GM12892 (cell line): ENCODE results near the gene SRD5A1.

Experiments
- DNase-seq: peaks from one replicate; pipeline ENCODE4 v3.0.0; 2011; ENCODE audit not compliant: insufficient read length
- FAIRE-seq: peaks from 2 replicates; lab custom pipeline; 2011; peaks lifted over from hg19 to GRCh38; lab: Jason Lieb, UNC
- POLR2A ChIP-seq: IDR thresholded peaks from 2 replicates; pipeline ENCODE4 v1.6.1; 2011; ENCODE audit warnings: low read depth, low read length, control low read depth
- POLR2AphosphoS5 ChIP-seq: IDR thresholded peaks from 2 replicates; pipeline ENCODE4 v1.6.1; 2011; ENCODE audit warnings: low read depth, low read length, control low read depth
- TAF1 ChIP-seq: IDR thresholded peaks from 2 replicates; pipeline ENCODE4 v1.6.1; 2011; ENCODE audit warnings: low read depth, mild to moderate bottlenecking, control low read depth, low read length, borderline replicate concordance

Gene SRD5A1

GRCh38 chr5:6593148-6594016, 39.9 kb upstream of the SRD5A1 start:
- no peak for FAIRE-seq
- DNase-seq = no peak
- TF ChIP-seq TAF1 = no peak
- no peak for TF ChIP-seq POLR2A
- TF ChIP-seq POLR2AphosphoS5 = no peak

GRCh38 chr5:6594066-6594465, 39.2 kb upstream of the SRD5A1 start:
- DNase-seq = no peak
- no peak for FAIRE-seq
- TF ChIP-seq TAF1 (no peak), POLR2A (no peak), POLR2AphosphoS5 (no peak)

- FAIRE-seq = no peak
Measured at GRCh38 chr5:6595405-6595804, 37.8 kb upstream of the SRD5A1 start.

GRCh38 chr5:6596388-6596787, 36.9 kb upstream of the SRD5A1 start:
- TF ChIP-seq TAF1 = no peak
- DNase-seq = no peak
- no peak for FAIRE-seq

More at GRCh38 chr5:6595405-6595804, 37.8 kb upstream of the SRD5A1 start:
- DNase-seq = no peak
- TF ChIP-seq POLR2AphosphoS5 (no peak), TAF1 (no peak), POLR2A (no peak)

GRCh38 chr5:6597557-6597956, 35.7 kb upstream of the SRD5A1 start:
- TF ChIP-seq POLR2AphosphoS5 (peak; percentile 44; the same call in 1 of the 2 replicates), TAF1 (no peak)
- DNase-seq (no peak), FAIRE-seq (no peak)

- DNase-seq (no peak), FAIRE-seq (no peak)
- TF ChIP-seq POLR2A (peak; percentile 39; the same call in 1 of the 2 replicates), POLR2AphosphoS5 (peak; percentile 66; the same call in 1 of the 2 replicates), TAF1 (no peak)
Measured at GRCh38 chr5:6598351-6598900, 34.8 kb upstream of the SRD5A1 start.

- DNase-seq (no peak), FAIRE-seq (no peak)
- TF ChIP-seq POLR2A (no peak), POLR2AphosphoS5 (no peak; the same call in 1 of the 2 replicates), TAF1 (no peak)
Measured at GRCh38 chr5:6599739-6600138, 33.5 kb upstream of the SRD5A1 start.

GRCh38 chr5:6601271-6601670, 32.0 kb upstream of the SRD5A1 start:
- FAIRE-seq (no peak), DNase-seq (no peak)
- no peak for TF ChIP-seq POLR2AphosphoS5
- TF ChIP-seq POLR2A = no peak; the same call in 1 of the 2 replicates
- TF ChIP-seq TAF1 = no peak

- 0 out of 2 replicates have a peak, but pooled peaks have one; percentile 10 for TF ChIP-seq POLR2A
- TF ChIP-seq POLR2AphosphoS5 = no peak
- DNase-seq (no peak), FAIRE-seq (no peak)
Measured at GRCh38 chr5:6601816-6602215, 31.4 kb upstream of the SRD5A1 start.

- FAIRE-seq = no peak
- TF ChIP-seq POLR2A = no peak
- no peak for TF ChIP-seq TAF1
- no peak for TF ChIP-seq POLR2AphosphoS5
Measured at GRCh38 chr5:6602441-6602840, 30.8 kb upstream of the SRD5A1 start.

GRCh38 chr5:6603643-6604042, 29.6 kb upstream of the SRD5A1 start:
- DNase-seq = no peak
- no peak for FAIRE-seq
- no peak for TF ChIP-seq TAF1
- no peak for TF ChIP-seq POLR2A
- TF ChIP-seq POLR2AphosphoS5 = no peak

More at GRCh38 chr5:6602441-6602840, 30.8 kb upstream of the SRD5A1 start:
- no peak for DNase-seq

GRCh38 chr5:6604341-6604740, 28.9 kb upstream of the SRD5A1 start:
- TF ChIP-seq POLR2AphosphoS5 (no peak), TAF1 (no peak), POLR2A (no peak)
- FAIRE-seq = no peak
- no peak for DNase-seq
